Cardiac fibroblast (primary cell): ENCODE results near the gene JUN.

Experiments used
- DNase-seq, 2 donors: peaks; one replicate each; pipeline versions ENCODE4 v3.0.0 to v3.0.0-alpha.2; 2010; ENCODE audit warnings: low read depth in 2 of 2
- H3K4me3 ChIP-seq, 2 donors: replicated peaks in 1 of 2; 1 replicate in 1 of 2; 2 replicates in 1 of 2; pipeline ENCODE4 v1.5.1; 2011; ENCODE audit warnings: low read depth in 2 of 2, low read length in 2 of 2, mild to moderate bottlenecking in 2 of 2, moderate library complexity in 1 of 2
- CTCF ChIP-seq: IDR thresholded peaks from one replicate; pipeline ENCODE4 v1.5.1; 2011; ENCODE audit warnings: low read depth, mild to moderate bottlenecking, low read length, inconsistent platforms

Gene JUN

GRCh38 chr1:58783993-58784757 lies at the start of gene JUN:
TSS of gene JUN (minus strand) at chr1:58784047. CDS start at chr1:58783070, 977 bp downstream.
- peak within 1 kb of the TSS; percentile 74 to 97 for H3K4me3 ChIP-seq
- no peak for TF ChIP-seq CTCF
- DNase-seq, result peak; percentile 100

DNA sequence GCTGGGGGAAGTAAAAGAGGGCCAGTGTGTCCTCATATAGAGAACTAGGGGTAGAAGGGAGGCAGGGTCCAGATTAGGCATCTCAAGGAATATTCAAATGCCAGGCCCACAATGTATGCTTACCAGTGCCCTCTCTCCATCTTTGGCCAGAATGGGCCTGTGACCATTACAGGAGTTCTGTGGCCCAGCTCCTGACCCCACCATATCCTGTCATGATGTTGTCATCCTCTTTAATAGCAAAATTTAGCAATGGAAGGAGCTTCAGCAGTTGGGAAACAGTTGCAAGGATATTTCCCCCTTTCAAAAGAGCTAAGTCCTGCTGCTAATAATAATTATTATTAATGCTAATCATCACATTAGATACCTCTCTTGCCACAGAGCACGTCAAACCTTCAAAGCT lies 49.3 kb upstream of the JUN start:
- no peak for DNase-seq
- H3K4me3 ChIP-seq, result no peak overlapping the region
- no peak for TF ChIP-seq CTCF

GRCh38 chr1:58830291-58830690 lies 46.4 kb upstream of the JUN start:
- TF ChIP-seq CTCF, result no peak
- no peak overlapping the region for H3K4me3 ChIP-seq
- DNase-seq, result no peak

GRCh38 chr1:58829866-58830265 lies 46.0 kb upstream of the JUN start:
- no peak overlapping the region for H3K4me3 ChIP-seq
- peak in 1 of 2 donors; percentile 69 for DNase-seq
- no peak for TF ChIP-seq CTCF

GRCh38 chr1:58827298-58827697 lies 43.5 kb upstream of the JUN start:
- H3K4me3 ChIP-seq, result no peak overlapping the region
- DNase-seq, result no peak
- TF ChIP-seq CTCF, result no peak

GRCh38 chr1:58824753-58825389 lies 41.0 kb upstream of the JUN start:
- no peak for DNase-seq
- TF ChIP-seq CTCF, result no peak
- no peak overlapping the region for H3K4me3 ChIP-seq
